ENCODE data around the gene TGM6.

The TGM6 gene

DNA sequence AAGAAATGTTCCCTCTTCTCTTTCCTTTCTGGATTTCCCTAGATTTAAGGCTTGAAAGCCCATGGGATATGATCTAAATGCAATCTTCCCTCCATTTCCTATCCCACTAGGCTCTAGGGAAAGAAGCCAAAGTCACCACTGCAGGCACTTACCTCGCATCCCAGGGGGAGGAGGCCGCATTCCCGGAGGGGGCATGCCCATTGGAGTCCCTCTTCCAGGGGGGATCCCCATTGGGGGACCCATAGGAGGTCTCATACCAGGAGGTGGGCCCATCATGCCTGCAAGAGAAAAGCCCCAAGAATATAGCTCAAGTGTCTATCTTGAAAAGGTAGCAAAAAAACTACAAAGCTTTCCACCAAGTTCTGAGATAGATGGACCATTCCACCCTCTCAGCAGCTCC is 81.8 kb downstream of the TGM6 start:
- H2AFZ ChIP-seq = no peak overlapping the region
- H3K27me3 ChIP-seq (ENCODE audit: control insufficient read depth, insufficient read depth, low read length) = no peaks in the 10 kb centered on the region
- no peaks in the 10 kb centered on the region for H3K79me2 ChIP-seq
- TF ChIP-seq, protein P1, sequence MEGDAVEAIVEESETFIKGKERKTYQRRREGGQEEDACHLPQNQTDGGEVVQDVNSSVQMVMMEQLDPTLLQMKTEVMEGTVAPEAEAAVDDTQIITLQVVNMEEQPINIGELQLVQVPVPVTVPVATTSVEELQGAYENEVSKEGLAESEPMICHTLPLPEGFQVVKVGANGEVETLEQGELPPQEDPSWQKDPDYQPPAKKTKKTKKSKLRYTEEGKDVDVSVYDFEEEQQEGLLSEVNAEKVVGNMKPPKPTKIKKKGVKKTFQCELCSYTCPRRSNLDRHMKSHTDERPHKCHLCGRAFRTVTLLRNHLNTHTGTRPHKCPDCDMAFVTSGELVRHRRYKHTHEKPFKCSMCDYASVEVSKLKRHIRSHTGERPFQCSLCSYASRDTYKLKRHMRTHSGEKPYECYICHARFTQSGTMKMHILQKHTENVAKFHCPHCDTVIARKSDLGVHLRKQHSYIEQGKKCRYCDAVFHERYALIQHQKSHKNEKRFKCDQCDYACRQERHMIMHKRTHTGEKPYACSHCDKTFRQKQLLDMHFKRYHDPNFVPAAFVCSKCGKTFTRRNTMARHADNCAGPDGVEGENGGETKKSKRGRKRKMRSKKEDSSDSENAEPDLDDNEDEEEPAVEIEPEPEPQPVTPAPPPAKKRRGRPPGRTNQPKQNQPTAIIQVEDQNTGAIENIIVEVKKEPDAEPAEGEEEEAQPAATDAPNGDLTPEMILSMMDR (IDR thresholded peaks at IDR 0.05) = no peak
- no peak overlapping the region for H3K4me3 ChIP-seq (ENCODE audit: low read depth, low read length)
- no peak overlapping the region for H3K27ac ChIP-seq
- no peaks in the 10 kb centered on the region for H3K4me1 ChIP-seq
- H3K36me3 ChIP-seq (ENCODE audit: control insufficient read depth, insufficient read depth, low read length) = peaks cover 3% of the 10 kb centered on the region
- H3K9me3 ChIP-seq (ENCODE audit: control insufficient read depth, low read length) = no peaks in the 10 kb centered on the region
- no peak overlapping the region for H3K4me2 ChIP-seq (ENCODE audit: low read length)
- no peak overlapping the region for H3K9ac ChIP-seq

DNA sequence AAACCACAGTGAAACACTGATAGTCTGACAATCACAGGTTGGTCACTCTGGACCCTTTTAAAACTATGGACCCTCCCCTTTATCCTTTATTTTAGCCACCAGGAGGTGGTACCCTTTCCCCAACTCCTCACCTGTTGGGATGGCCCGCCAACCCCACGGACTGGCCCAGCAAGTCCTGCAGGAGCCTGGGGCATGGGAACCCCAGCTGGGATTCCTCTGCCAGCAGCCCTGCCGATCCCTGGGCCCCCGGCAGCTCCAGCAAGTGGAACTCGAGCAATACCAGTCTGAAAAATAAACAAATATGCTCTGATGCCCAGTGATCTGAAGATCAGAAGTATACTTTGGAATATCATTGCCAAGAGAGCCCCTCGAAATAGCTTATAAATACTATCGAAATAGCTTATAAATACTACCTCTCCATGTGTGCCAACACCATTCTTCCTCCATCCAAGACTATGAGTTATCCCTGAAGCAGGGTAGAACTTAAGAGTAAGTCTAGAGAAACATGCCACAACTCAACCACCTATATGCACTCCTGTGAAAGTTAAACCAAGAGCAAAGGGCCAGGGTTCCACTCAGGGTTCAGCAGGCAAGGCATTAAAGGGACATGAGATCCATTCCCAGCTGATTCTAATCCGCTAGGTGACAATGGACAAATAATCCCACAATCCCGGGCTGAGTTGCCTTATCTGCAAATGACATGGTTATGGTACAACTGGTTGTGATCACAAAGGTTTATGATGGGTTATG is 83.1 kb downstream of the TGM6 start:
- H3K36me3 ChIP-seq (ENCODE audit: control insufficient read depth, insufficient read depth, low read length) = peaks cover 3% of the 10 kb centered on the region

DNA sequence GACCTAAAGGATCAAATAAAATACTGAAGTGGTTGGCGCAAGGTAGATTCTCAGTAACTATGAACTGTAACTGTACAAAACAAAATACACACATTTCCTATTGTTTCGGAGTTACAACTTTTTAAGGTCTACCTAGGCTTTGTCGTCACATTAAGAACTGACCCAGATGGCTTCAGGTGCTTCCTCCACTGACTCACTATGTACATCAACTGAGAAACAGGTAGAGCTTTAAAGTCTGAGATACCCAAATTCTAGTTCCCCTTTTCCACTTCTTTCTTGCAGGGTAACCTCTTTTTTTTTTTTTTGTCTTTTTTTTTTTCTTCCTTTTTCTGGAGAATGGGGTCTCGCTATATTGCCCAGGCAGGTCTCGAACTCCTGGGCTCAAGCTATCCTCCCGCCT is 84.4 kb downstream of the TGM6 start:
- Histone ChIP-seq H3K4me1 (peaks cover 4% of the 10 kb centered on the region), H3K27me3 (ENCODE audit: control insufficient read depth, insufficient read depth, low read length) (no peaks in the 10 kb centered on the region), H3K4me2 (ENCODE audit: low read length) (no peak overlapping the region), H3K9me3 (ENCODE audit: control insufficient read depth, low read length) (no peaks in the 10 kb centered on the region), H3K36me3 (ENCODE audit: control insufficient read depth, insufficient read depth, low read length) (peaks cover 3% of the 10 kb centered on the region), H3K27ac (no peak overlapping the region), H3K9ac (no peak overlapping the region), H2AFZ (no peak overlapping the region), H3K4me3 (ENCODE audit: low read depth, low read length) (no peak overlapping the region), H3K79me2 (peaks cover 15% of the 10 kb centered on the region)
- TF ChIP-seq, protein P1 (IDR thresholded peaks at IDR 0.05) = no peak

More for the DNA sequence above, 83.1 kb downstream of the TGM6 start:
- H3K9ac ChIP-seq = no peak overlapping the region
- peaks cover 7% of the 10 kb centered on the region for H3K79me2 ChIP-seq
- H3K9me3 ChIP-seq (ENCODE audit: control insufficient read depth, low read length) = no peaks in the 10 kb centered on the region
- TF ChIP-seq, protein P1 (IDR thresholded peaks at IDR 0.05) = no peak
- no peaks in the 10 kb centered on the region for H3K27me3 ChIP-seq (ENCODE audit: control insufficient read depth, insufficient read depth, low read length)
- H2AFZ ChIP-seq = no peak overlapping the region
- H3K4me2 ChIP-seq (ENCODE audit: low read length) = no peak overlapping the region
- no peak overlapping the region for H3K27ac ChIP-seq
- no peak overlapping the region for H3K4me3 ChIP-seq (ENCODE audit: low read depth, low read length)
- H3K4me1 ChIP-seq = peaks cover 2% of the 10 kb centered on the region

- Histone ChIP-seq H3K27ac (no peak overlapping the region), H2AFZ (no peak overlapping the region), H3K4me1 (peaks cover 4% of the 10 kb centered on the region), H3K9me3 (ENCODE audit: control insufficient read depth, low read length) (no peaks in the 10 kb centered on the region), H3K4me2 (ENCODE audit: low read length) (no peak overlapping the region), H3K79me2 (peaks cover 18% of the 10 kb centered on the region), H3K27me3 (ENCODE audit: control insufficient read depth, insufficient read depth, low read length) (no peaks in the 10 kb centered on the region), H3K9ac (no peak overlapping the region), H3K4me3 (ENCODE audit: low read depth, low read length) (no peak overlapping the region), H3K36me3 (ENCODE audit: control insufficient read depth, insufficient read depth, low read length) (peaks cover 3% of the 10 kb centered on the region)
- TF ChIP-seq, protein P1 (IDR thresholded peaks at IDR 0.05) = no peak
These were observed 86.7 kb downstream of the TGM6 start for GRCh38 chr20:2467412-2467811.

All from parathyroid adenoma (tissue), 2 donors.